Measurements from ENCODE around the gene ZBTB47.

The ZBTB47 gene

GRCh38 chr3:42686832-42687650 lies 33.5 kb downstream of the ZBTB47 start:
- POLR2A ChIA-PET: no interaction called here

DNA sequence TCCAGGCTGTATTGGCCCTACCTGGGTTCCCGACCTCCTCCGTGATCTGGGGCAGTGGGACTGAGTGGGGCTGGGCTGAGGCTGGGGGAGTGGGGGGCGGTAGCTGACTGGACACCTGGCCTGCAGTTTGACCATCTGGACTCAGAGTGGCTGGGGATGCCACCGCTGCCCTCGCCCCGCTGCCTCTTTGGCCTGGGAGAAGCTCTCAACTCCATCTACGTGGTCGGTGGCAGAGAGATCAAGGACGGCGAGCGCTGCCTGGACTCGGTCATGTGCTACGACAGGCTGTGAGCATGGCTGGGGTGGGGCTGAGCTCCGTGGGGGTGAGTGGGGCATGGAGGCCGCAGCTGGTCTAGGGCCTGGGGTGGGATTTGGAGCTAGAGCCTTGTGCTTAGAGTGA lies 34.5 kb downstream of the ZBTB47 start:
- TF ChIP-seq, protein P1, sequence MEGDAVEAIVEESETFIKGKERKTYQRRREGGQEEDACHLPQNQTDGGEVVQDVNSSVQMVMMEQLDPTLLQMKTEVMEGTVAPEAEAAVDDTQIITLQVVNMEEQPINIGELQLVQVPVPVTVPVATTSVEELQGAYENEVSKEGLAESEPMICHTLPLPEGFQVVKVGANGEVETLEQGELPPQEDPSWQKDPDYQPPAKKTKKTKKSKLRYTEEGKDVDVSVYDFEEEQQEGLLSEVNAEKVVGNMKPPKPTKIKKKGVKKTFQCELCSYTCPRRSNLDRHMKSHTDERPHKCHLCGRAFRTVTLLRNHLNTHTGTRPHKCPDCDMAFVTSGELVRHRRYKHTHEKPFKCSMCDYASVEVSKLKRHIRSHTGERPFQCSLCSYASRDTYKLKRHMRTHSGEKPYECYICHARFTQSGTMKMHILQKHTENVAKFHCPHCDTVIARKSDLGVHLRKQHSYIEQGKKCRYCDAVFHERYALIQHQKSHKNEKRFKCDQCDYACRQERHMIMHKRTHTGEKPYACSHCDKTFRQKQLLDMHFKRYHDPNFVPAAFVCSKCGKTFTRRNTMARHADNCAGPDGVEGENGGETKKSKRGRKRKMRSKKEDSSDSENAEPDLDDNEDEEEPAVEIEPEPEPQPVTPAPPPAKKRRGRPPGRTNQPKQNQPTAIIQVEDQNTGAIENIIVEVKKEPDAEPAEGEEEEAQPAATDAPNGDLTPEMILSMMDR (IDR thresholded peaks at IDR 0.05; ENCODE audit: insufficient read depth, low read length, missing control alignments): no peak
- POLR2A ChIA-PET: no interaction called here
- CTCF ChIA-PET: no interaction called here
- DNase-seq (ENCODE audit: low read depth, low spot score): no peak
- no peak overlapping the region for H3K4me3 ChIP-seq (ENCODE audit: low read depth, low read length)

More at GRCh38 chr3:42686832-42687650, 33.5 kb downstream of the ZBTB47 start:
- no peak overlapping the region for H3K4me3 ChIP-seq (ENCODE audit: low read depth, low read length)
- CTCF ChIA-PET: interaction anchor here (0.9 kb wide), 1 partner anchor 12 kb away, joined by 3 read pairs; no protein-coding TSS in a partner anchor
- no peak for DNase-seq (ENCODE audit: low read depth, low spot score)
- TF ChIP-seq, protein P1 (IDR thresholded peaks at IDR 0.05; ENCODE audit: insufficient read depth, low read length, missing control alignments): no peak

DNA sequence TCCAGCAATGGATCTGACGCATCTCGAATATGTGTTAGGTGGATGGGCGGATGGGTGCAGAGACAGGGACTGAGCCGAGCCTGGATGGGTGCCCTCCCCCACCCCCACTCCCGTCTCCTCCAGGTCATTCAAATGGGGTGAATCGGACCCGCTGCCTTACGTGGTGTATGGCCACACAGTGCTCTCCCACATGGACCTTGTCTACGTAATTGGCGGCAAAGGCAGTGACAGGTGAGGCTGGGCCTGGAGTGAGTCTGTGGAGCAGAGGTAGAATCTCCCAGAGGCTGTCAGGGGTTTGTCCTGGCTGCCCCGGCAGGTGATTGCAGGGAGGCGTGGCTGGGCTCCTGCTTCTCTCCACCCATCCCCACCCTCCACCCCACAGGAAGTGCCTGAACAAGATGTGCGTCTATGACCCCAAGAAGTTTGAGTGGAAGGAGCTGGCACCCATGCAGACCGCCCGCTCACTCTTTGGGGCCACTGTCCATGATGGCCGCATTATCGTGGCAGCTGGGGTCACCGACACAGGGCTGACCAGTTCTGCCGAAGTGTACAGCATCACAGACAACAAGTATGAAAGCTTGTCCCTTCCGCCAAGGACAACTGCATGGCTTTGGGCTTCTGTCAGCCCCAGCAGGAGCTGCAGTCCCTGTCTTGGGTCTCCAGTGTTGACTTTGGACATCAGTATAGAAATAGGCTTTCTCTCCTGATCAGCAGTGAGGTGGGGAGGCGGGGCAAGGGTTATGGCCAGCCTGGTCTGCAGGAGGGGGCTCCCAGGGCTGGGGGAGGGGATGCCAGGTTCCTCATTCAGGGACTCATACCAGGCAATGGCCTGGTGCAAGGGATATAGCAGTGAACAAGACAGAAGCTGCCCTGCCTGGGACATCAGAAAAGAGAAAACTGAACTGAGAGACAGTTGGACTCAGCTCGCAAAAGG lies 35.3 kb downstream of the ZBTB47 start:
- TF ChIP-seq, protein P1 (IDR thresholded peaks at IDR 0.05; ENCODE audit: insufficient read depth, low read length, missing control alignments): no peak
- DNase-seq (ENCODE audit: low read depth, low spot score): no peak
- H3K4me3 ChIP-seq (ENCODE audit: low read depth, low read length): no peak overlapping the region
- ChIA-PET POLR2A (no interaction called here), CTCF (no interaction called here)

GRCh38 chr3:42689421-42690014 lies 36.0 kb downstream of the ZBTB47 start:
- H3K4me3 ChIP-seq (ENCODE audit: low read depth, low read length): no peak overlapping the region
- ChIA-PET CTCF (no interaction called here), POLR2A (no interaction called here)
- TF ChIP-seq, protein P1 (IDR thresholded peaks at IDR 0.05; ENCODE audit: insufficient read depth, low read length, missing control alignments): no peak
- DNase-seq (ENCODE audit: low read depth, low spot score): no peak

DNA sequence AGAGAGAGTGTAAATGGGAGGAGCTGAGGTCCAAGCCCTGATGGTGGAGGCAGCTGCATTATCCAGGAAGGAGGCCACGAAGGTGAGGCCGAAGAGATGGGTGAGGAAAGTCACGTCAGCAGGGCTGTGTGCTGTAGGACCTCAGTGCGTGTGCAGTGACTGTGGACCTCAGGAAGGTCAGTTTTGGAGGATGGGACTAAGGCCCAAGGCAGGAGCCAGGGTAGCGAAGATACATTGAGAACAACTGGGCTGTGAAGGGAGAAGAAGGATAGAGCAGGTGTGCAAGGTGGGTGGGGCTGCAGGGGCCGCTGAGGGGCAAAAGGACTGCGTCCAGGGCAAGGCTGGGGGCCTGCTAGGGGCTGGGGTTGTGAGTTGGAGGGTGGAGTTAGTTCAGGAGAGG lies 36.7 kb downstream of the ZBTB47 start:
- H3K4me3 ChIP-seq (ENCODE audit: low read depth, low read length): no peak overlapping the region
- TF ChIP-seq, protein P1 (IDR thresholded peaks at IDR 0.05; ENCODE audit: insufficient read depth, low read length, missing control alignments): no peak
- ChIA-PET CTCF (no interaction called here), POLR2A (no interaction called here)
- no peak for DNase-seq (ENCODE audit: low read depth, low spot score)

All from AG04449 (cell line).